HG03457 (cell line): ENCODE data around the gene RBBP8.

Experiments used
- ATAC-seq: cut with Tn5 transposase; IDR thresholded peaks from one replicate; pipeline ENCODE4 v1.9.1; 2021; ENCODE audit warnings: moderate number of reproducible peaks; ENCODE audit not compliant: unreplicated experiment

RBBP8 gene

GRCh38 chr18:23059541-23060465, 126.7 kb downstream of the RBBP8 start:
- ATAC-seq: no peak

DNA sequence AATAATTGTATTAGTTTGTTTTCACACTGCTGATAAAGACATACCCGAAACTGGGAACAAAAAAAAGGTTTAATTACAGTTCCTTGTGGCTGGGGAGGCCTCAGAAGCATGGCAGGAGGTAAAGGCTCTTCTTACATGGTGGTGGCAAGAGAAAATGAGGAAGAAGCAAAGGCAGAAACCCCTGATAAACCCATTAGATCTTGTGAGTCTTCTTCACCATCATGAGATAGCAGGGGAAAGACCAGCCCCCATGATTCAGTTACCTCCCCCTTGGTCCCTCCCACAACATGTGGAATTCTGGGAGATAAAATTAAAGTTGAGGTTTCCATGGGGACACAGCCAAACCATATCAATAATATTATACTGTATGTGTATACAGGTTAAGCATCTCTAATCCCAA, 128.9 kb downstream of the RBBP8 start:
- no peak for ATAC-seq

- no peak for ATAC-seq
Observed at GRCh38 chr18:23063502-23063901, 130.4 kb downstream of the RBBP8 start.

DNA sequence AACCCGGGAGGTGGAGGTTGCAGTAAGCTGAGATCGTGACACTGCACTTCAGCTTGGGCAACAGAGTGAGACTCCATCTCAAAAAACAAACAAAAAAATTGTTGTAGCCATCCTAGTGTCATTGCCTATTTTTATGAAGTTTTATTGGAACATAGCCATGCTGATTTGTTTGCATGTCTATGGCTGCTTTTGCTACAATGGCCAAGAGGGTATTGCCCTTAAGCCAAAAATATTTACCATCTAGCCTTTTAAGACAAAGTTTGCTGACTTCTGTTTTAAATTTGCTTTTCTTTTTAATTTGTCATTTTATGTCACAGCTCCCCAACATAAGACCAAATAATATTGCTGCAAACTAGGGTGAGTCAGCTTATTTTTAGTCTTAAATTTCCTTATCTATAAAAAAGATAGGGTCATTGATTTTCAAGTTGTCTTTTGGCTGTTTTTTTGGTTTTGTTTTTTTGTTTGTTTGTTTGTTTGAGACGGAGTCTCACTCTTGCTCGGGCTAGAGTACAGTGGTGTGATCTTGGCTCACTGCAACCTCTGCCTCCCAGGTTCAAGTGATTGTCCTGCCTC, 132.2 kb downstream of the RBBP8 start:
- ATAC-seq: no peak

- ATAC-seq: no peak
Observed at GRCh38 chr18:23066060-23066459, 132.9 kb downstream of the RBBP8 start.

DNA sequence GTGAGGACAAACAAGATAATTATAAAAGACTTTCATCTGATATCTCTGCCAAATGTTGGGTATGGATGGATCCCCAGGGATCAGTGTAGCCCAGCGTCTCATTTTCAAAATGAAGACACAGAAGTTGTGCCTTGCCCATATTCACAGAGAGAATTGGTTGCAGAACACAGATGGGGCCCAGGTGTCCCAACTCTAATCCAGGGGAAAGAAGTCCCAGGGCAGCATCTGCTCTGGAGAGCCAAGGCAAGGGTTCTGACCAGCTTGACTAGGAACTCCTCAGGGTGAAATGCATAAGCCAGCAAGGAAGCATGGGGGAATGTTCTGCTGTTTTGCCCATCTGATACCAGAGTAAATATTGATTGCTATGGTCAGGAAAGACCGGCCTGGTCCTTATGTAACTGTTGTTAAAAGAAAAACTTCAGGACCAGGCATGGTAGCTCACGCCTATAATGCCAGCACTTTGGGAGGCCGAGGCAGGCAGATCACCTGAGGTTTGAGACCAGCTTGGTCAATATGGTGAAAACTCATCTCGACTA, 133.4 kb downstream of the RBBP8 start:
- no peak for ATAC-seq

DNA sequence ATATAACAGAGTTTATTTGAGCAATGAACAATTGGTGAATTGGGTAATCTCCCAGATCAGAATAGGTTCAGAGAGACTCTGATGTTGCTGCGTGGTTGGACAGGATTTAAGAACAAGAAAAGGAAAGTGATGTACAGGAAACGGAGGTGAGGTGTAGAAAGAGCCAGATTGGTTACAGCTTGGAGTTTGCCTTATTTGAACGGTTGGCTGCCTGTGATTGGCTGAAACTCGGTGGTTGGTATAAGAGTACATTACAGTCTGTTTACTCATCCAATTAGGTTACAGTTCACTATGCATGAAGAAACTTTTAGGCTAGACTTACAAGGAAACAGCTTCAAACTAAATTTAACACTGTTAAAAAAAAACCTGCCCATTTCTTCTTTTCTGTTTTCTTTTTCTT, 134.1 kb downstream of the RBBP8 start:
- ATAC-seq: no peak

- ATAC-seq: no peak
Observed at GRCh38 chr18:23068011-23068410, 134.9 kb downstream of the RBBP8 start.

GRCh38 chr18:23068570-23069310, 135.6 kb downstream of the RBBP8 start:
- ATAC-seq: no peak

DNA sequence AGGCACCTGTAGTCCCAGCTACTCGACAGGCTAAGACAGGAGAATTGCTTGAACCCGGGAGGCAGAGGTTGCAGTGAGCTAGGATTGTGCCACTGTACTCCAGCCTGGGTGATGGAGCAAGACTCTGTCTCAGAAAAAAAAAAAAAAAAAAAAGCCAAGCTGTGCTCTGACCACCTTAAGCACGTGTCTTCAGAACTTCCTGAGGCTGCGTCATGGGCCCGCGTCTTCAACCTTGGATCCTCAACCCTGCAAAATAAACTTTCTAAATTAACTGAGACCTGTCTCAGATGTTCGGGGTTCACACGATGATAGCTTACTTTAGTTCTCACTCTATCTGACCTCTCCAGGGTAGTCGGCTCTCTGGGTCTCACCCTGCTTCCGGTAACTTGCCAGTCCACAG, 136.4 kb downstream of the RBBP8 start:
- ATAC-seq: no peak

DNA sequence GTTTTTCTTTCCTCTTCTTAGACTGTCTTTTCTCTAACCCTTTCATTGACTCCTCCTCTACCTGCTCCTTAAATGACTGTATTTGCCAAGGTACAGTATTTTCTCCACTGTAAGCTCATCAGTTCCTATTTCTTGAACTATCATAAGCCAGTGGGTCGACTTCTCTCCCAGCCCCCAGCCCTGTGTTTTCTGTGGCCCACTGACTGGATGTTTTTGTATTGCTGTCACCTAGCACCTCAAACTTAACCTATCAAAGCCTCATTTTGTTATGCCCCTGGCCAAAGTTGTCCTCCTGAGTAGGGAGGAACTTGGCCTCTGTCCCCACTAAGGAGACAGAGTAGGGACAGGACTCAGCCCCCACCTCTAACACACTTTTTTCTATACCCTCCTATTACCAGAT, 136.8 kb downstream of the RBBP8 start:
- no peak for ATAC-seq

DNA sequence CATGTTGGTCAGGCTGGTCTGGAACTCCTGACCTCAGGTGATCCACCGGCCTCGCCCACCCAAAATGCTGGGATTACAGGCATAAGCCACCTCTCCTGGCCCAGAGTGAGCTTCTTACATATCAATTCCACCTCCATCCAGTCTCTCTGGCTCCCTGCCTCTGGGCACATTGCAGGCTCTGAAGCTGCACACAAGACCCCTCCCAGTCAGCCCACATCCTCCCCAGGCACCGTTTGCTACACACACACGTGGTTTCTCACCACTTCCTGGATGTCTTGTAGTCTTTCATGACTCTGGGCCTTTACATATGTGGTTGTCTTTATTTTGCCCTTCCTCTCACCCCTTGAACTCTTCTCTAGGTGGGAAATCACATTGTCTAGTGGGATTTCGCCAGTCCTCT, 138.2 kb downstream of the RBBP8 start:
- ATAC-seq: peak; percentile 98

DNA sequence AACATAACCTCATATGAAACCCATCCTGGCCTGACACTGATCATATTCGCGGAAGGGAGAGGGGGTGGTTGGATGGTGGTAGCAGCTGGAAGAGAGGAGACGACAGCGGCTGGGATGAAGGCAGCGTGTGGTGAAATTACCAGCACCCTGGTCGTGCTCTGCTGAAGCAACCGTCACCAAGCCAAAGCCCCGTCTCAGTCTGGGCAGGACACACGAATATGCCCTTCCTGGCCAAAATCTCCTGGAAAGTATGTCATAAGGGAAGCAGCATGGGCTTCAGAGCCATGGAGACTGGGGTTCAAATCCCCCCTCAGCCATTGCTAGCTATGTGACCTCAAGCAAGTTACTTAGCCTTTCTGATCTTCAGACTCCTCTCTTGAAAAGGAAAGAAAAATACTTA, 139.0 kb downstream of the RBBP8 start:
- no peak for ATAC-seq

GRCh38 chr18:23073996-23074606, 141.0 kb downstream of the RBBP8 start:
- ATAC-seq: no peak
